Nephron (organoid): ENCODE results near the gene POLD2.

ENCODE experiments used
- H3K27ac Mint-ChIP-seq, 3 experiments: 2 replicates each; pipeline ENCODE4 v1.8.0; 2020; ENCODE audit warnings: mixed read lengths in 3 of 3, mild to moderate bottlenecking in 2 of 3, moderate library complexity in 1 of 3
- H3K27me3 Mint-ChIP-seq: 2 replicates; pipeline ENCODE4 v1.8.0; 2021; ENCODE audit warnings: low read depth, mild to moderate bottlenecking, moderate library complexity, mixed read lengths
- H3K36me3 Mint-ChIP-seq: 2 replicates; pipeline ENCODE4 v1.8.0; 2020; ENCODE audit warnings: low read depth, mixed read lengths
- H3K4me1 Mint-ChIP-seq: 2 replicates; pipeline ENCODE4 v1.8.0; 2020; ENCODE audit warnings: mixed read lengths
- H3K4me3 Mint-ChIP-seq, 3 experiments: 2 replicates each; pipeline ENCODE4 v1.8.0; 2020; ENCODE audit warnings: mild to moderate bottlenecking in 3 of 3, mixed read lengths in 3 of 3, moderate library complexity in 2 of 3
- H3K9me3 Mint-ChIP-seq: 2 replicates; pipeline ENCODE4 v1.8.0; 2020; ENCODE audit warnings: mixed read lengths
- TF ChIP-seq, protein P1 (sequence below), 3 experiments: fragments of 200-600 bp; sonication (generic); IDR thresholded peaks; one replicate each; pipeline ENCODE4 v1.5.0; 2021; ENCODE audit warnings: antibody characterized with exemption in 3 of 3; ENCODE audit not compliant: unreplicated experiment in 3 of 3

The POLD2 gene

GRCh38 chr7:44113764-44114354 lies 9.5 kb downstream of the POLD2 start:
- TF ChIP-seq, protein P1, sequence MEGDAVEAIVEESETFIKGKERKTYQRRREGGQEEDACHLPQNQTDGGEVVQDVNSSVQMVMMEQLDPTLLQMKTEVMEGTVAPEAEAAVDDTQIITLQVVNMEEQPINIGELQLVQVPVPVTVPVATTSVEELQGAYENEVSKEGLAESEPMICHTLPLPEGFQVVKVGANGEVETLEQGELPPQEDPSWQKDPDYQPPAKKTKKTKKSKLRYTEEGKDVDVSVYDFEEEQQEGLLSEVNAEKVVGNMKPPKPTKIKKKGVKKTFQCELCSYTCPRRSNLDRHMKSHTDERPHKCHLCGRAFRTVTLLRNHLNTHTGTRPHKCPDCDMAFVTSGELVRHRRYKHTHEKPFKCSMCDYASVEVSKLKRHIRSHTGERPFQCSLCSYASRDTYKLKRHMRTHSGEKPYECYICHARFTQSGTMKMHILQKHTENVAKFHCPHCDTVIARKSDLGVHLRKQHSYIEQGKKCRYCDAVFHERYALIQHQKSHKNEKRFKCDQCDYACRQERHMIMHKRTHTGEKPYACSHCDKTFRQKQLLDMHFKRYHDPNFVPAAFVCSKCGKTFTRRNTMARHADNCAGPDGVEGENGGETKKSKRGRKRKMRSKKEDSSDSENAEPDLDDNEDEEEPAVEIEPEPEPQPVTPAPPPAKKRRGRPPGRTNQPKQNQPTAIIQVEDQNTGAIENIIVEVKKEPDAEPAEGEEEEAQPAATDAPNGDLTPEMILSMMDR (IDR thresholded peaks at IDR 0.05; ENCODE audit: unreplicated experiment in 3 of 3), result no peak
- H3K36me3 Mint-ChIP-seq, result peaks cover 39% of the 10 kb centered on the region
- H3K9me3 Mint-ChIP-seq, result no peaks in the 10 kb centered on the region
- no peaks in the 10 kb centered on the region for H3K27me3 Mint-ChIP-seq
- H3K27ac Mint-ChIP-seq, result no peak overlapping the region
- no peak overlapping the region for H3K4me3 Mint-ChIP-seq
- peaks cover 13% of the 10 kb centered on the region for H3K4me1 Mint-ChIP-seq

GRCh38 chr7:44112997-44113763 lies 10.2 kb downstream of the POLD2 start:
- peaks cover 13% of the 10 kb centered on the region for H3K4me1 Mint-ChIP-seq
- no peak overlapping the region for H3K27ac Mint-ChIP-seq
- no peaks in the 10 kb centered on the region for H3K27me3 Mint-ChIP-seq
- peaks cover 35% of the 10 kb centered on the region for H3K36me3 Mint-ChIP-seq
- no peak overlapping the region for H3K4me3 Mint-ChIP-seq
- TF ChIP-seq, protein P1 (IDR thresholded peaks at IDR 0.05; ENCODE audit: unreplicated experiment in 3 of 3), result no peak
- no peaks in the 10 kb centered on the region for H3K9me3 Mint-ChIP-seq

- Mint-ChIP-seq H3K36me3 (peaks cover 28% of the 10 kb centered on the region), H3K27me3 (no peaks in the 10 kb centered on the region), H3K4me3 (no peak overlapping the region), H3K9me3 (no peaks in the 10 kb centered on the region), H3K4me1 (peaks cover 13% of the 10 kb centered on the region), H3K27ac (no peak overlapping the region)
- TF ChIP-seq, protein P1 (IDR thresholded peaks at IDR 0.05; ENCODE audit: unreplicated experiment in 3 of 3), result no peak
Observed at GRCh38 chr7:44112231-44112996, 10.9 kb downstream of the POLD2 start.

- Mint-ChIP-seq H3K4me3 (no peak overlapping the region), H3K36me3 (peaks cover 24% of the 10 kb centered on the region), H3K27me3 (no peaks in the 10 kb centered on the region), H3K4me1 (peaks cover 13% of the 10 kb centered on the region), H3K27ac (no peak overlapping the region), H3K9me3 (no peaks in the 10 kb centered on the region)
- TF ChIP-seq, protein P1 (IDR thresholded peaks at IDR 0.05; ENCODE audit: unreplicated experiment in 3 of 3), result no peak
Observed at GRCh38 chr7:44111761-44112160, 11.6 kb downstream of the POLD2 start.

DNA sequence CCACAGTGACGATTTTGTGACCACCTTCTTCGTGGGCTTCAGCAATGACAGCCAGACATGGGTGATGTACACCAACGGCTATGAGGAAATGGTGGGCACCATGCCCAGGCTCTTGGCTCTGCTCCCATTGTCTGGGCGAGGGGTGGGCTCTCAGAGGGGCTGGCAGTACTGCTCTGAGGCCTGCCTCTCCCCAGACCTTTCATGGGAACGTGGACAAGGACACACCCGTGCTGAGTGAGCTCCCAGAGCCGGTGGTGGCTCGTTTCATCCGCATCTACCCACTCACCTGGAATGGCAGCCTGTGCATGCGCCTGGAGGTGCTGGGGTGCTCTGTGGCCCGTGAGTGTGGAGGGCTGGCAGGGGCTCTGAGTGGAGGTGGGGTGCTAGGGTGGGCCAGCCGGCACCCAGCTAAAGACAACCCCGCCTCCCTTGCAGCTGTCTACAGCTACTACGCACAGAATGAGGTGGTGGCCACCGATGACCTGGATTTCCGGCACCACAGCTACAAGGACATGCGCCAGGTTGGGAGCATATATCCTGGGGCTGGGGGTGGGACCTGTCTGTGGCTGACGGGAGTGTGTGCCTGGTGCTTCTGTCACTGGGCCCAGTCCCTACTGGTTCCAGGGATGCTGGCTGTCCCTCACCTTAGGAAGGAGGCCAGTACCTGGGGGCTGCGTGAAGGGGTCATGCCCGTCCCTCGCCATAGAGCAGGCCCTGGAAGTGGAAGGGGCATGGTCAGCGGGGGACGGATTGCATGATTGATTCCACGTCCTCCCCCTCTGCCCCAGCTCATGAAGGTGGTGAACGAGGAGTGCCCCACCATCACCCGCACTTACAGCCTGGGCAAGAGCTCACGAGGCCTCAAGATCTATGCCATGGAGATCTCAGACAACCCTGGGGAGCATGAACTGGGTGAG lies 12.4 kb downstream of the POLD2 start:
- H3K27ac Mint-ChIP-seq, result no peak overlapping the region
- peaks cover 24% of the 10 kb centered on the region for H3K36me3 Mint-ChIP-seq
- TF ChIP-seq, protein P1 (IDR thresholded peaks at IDR 0.05; ENCODE audit: unreplicated experiment in 3 of 3), result no peak

More for the DNA sequence above, 12.4 kb downstream of the POLD2 start:
- H3K9me3 Mint-ChIP-seq, result no peaks in the 10 kb centered on the region
- H3K4me1 Mint-ChIP-seq, result peaks cover 14% of the 10 kb centered on the region
- H3K27me3 Mint-ChIP-seq, result no peaks in the 10 kb centered on the region
- no peak overlapping the region for H3K4me3 Mint-ChIP-seq
